ENCODE measurements around the gene RITA1. TPM values are rescaled to one million over a fixed set of nuclear protein-coding genes. Genes with fewer than 3 reads are reported as not detected.
A peak's percentile ranks its signal among the peaks of the same experiment; 100 is the strongest.

The RITA1 gene
- total RNA-seq, 1 experiment from 2014 or later: 38.0 TPM

GRCh38 chr12:113152835-113153814 is 32.4 kb upstream of the RITA1 start:
- peak; percentile 53 for DNase-seq (ENCODE audit: low read depth)

- no peak for DNase-seq (ENCODE audit: low read depth)
Measured at GRCh38 chr12:113154351-113154973, 31.1 kb upstream of the RITA1 start.

- no peak for DNase-seq (ENCODE audit: low read depth)
Measured at GRCh38 chr12:113155060-113155459, 30.5 kb upstream of the RITA1 start.

GRCh38 chr12:113155646-113156045 is 29.9 kb upstream of the RITA1 start:
- no peak for DNase-seq (ENCODE audit: low read depth)

GRCh38 chr12:113157218-113157859 is 28.2 kb upstream of the RITA1 start:
- DNase-seq (ENCODE audit: low read depth): no peak

GRCh38 chr12:113158439-113159203 is 26.9 kb upstream of the RITA1 start:
- DNase-seq (ENCODE audit: low read depth): no peak

GRCh38 chr12:113159937-113160336 is 25.6 kb upstream of the RITA1 start:
- no peak for DNase-seq (ENCODE audit: low read depth)

GRCh38 chr12:113161415-113162016 is 24.0 kb upstream of the RITA1 start:
- no peak for DNase-seq (ENCODE audit: low read depth)

GRCh38 chr12:113162102-113163029 is 23.2 kb upstream of the RITA1 start:
- peak; percentile 67 for DNase-seq (ENCODE audit: low read depth)

- DNase-seq (ENCODE audit: low read depth): no peak
Measured at GRCh38 chr12:113163030-113163360, 22.5 kb upstream of the RITA1 start.

GRCh38 chr12:113164014-113164413 is 21.5 kb upstream of the RITA1 start:
- no peak for DNase-seq (ENCODE audit: low read depth)

GRCh38 chr12:113165521-113166450 is 19.7 kb upstream of the RITA1 start:
- DNase-seq (ENCODE audit: low read depth): no peak

GRCh38 chr12:113167868-113168267 is 17.7 kb upstream of the RITA1 start:
- DNase-seq (ENCODE audit: low read depth): no peak

- DNase-seq (ENCODE audit: low read depth): no peak
Measured at GRCh38 chr12:113169697-113170096, 15.8 kb upstream of the RITA1 start.

GRCh38 chr12:113170457-113170856 is 15.1 kb upstream of the RITA1 start:
- no peak for DNase-seq (ENCODE audit: low read depth)

GRCh38 chr12:113170926-113171325 is 14.6 kb upstream of the RITA1 start:
- no peak for DNase-seq (ENCODE audit: low read depth)

- DNase-seq (ENCODE audit: low read depth): no peak
Measured at GRCh38 chr12:113171543-113171942, 14.0 kb upstream of the RITA1 start.

- no peak for DNase-seq (ENCODE audit: low read depth)
Measured at GRCh38 chr12:113172185-113172584, 13.3 kb upstream of the RITA1 start.

- no peak for DNase-seq (ENCODE audit: low read depth)
Measured at GRCh38 chr12:113173081-113173698, 12.3 kb upstream of the RITA1 start.

All from LHCN-M2 (cell line).